Endodermal cell (in vitro differentiated cells): ENCODE results near the gene SRGAP1. TPM values are rescaled to one million over a fixed set of nuclear protein-coding genes. Genes with fewer than 3 reads are reported as not detected.

Experiments used
- DNase-seq: peaks from one replicate; pipeline ENCODE4 v3.0.0-alpha.2; 2017
- H3K27ac ChIP-seq: 2 replicates; pipeline ENCODE4 v1.5.1; 2013; ENCODE audit warnings: mild to moderate bottlenecking, low read depth, low read length, moderate library complexity
- H3K27me3 ChIP-seq: 2 replicates; pipeline ENCODE4 v1.6.1; 2013; ENCODE audit warnings: mild to moderate bottlenecking, low read length, moderate library complexity; ENCODE audit not compliant: insufficient read depth, control insufficient read depth, poor library complexity, severe bottlenecking
- H3K36me3 ChIP-seq: 2 replicates; pipeline ENCODE4 v1.7.0; 2013; ENCODE audit warnings: mild to moderate bottlenecking, low read length, moderate library complexity; ENCODE audit not compliant: control insufficient read depth, insufficient read depth
- H3K4me1 ChIP-seq: one replicate; pipeline ENCODE4 v1.7.0; 2013; ENCODE audit warnings: low read length; ENCODE audit not compliant: control insufficient read depth, insufficient read depth
- H3K4me3 ChIP-seq: 2 replicates; pipeline ENCODE4 v1.5.1; 2013; ENCODE audit warnings: mild to moderate bottlenecking, low read length, moderate library complexity
- H3K9ac ChIP-seq: 2 replicates; pipeline ENCODE4 v1.6.1; 2013; ENCODE audit warnings: mild to moderate bottlenecking, low read length, moderate library complexity; ENCODE audit not compliant: poor library complexity, severe bottlenecking; ENCODE audit errors: extremely low read depth
- H3K9me3 ChIP-seq: 2 replicates; pipeline ENCODE4 v1.6.1; 2013; ENCODE audit warnings: mild to moderate bottlenecking, low read length, moderate library complexity; ENCODE audit not compliant: control insufficient read depth
- H3K27ac Mint-ChIP-seq: 2 replicates; pipeline ENCODE4 v1.8.0; 2020; ENCODE audit warnings: mixed read lengths
- H3K27me3 Mint-ChIP-seq: 2 replicates; pipeline ENCODE4 v1.8.0; 2021; ENCODE audit warnings: mild to moderate bottlenecking, mixed read lengths; ENCODE audit not compliant: insufficient read depth
- H3K36me3 Mint-ChIP-seq: 2 replicates; pipeline ENCODE4 v1.8.0; 2020; ENCODE audit warnings: low read depth, mixed read lengths
- H3K4me1 Mint-ChIP-seq: 2 replicates; pipeline ENCODE4 v1.8.0; 2020; ENCODE audit warnings: mixed read lengths
- H3K4me3 Mint-ChIP-seq: 2 replicates; pipeline ENCODE4 v1.8.0; 2020; ENCODE audit warnings: mild to moderate bottlenecking, moderate library complexity, mixed read lengths
- H3K9me3 Mint-ChIP-seq: 2 replicates; pipeline ENCODE4 v1.8.0; 2020; ENCODE audit warnings: mild to moderate bottlenecking, mixed read lengths
- WGBS, 2 experiments: methylation state at CpG; one replicate each; pipeline versions ENCODE4 v1.1.5 to v1.1.7; 2013; ENCODE audit warnings: missing lambda C conversion rate in 2 of 2, mixed read lengths in 1 of 2; ENCODE audit not compliant: insufficient coverage in 1 of 2, insufficient read length in 1 of 2; 5-methylcytosine and 5-hydroxymethylcytosine counted together
- total RNA-seq, 2 donors: library from RNA; stranded (reverse); fragmentation: NEBNext Ultra II Directional in 1 of 2; extraction: Animal tissue kit (Norgen Biotek cat#: 25700) in 1 of 2; gene quantifications; 2 replicates in 1 of 2; 3 replicates in 1 of 2; pipeline ENCODE4 v1.2.1, GENCODE V29; 2021
- TF ChIP-seq, protein P1 (sequence below): fragments of 200-600 bp; sonication (generic); conservative IDR thresholded peaks from 2 replicates; pipeline ENCODE4 v1.5.0; 2021; ENCODE audit warnings: antibody characterized with exemption, mild to moderate bottlenecking

Gene SRGAP1
- total RNA-seq, 2 donors from 2014 or later, result 10.6 to 13.4 TPM

DNA sequence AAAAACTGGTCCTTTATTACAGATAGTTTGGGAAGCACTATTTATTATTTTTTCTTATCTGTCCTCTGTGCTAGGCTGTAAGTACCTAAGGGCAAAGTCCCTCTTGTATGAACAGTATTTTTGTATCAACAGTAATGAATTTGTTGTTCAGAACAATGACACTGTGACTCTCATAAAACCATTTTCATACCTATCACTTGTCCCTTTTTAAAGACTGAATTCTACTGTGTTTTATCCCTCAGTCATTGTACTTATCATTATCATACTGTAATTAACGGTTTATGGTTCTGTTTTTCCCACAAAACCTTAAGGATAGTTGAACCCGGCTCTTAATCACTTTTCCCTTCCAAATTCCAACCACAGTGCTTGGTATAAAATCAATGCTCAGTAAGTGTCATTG, 69.4 kb downstream of the SRGAP1 start:
- no peaks in the 10 kb centered on the region for H3K4me1 ChIP-seq
- no peak overlapping the region for H3K9ac ChIP-seq
- peak overlapping the region; percentile 24 for H3K27ac ChIP-seq
- H3K9me3 ChIP-seq, result no peaks in the 10 kb centered on the region
- 85 to 100% methylated on average over 1 to 2 of the region's 2 CpGs for WGBS, 2 experiments
- no peaks in the 10 kb centered on the region for H3K36me3 ChIP-seq
- no peaks in the 10 kb centered on the region for H3K27me3 ChIP-seq
- Mint-ChIP-seq H3K27me3 (no peaks in the 10 kb centered on the region), H3K4me1 (peaks cover 5% of the 10 kb centered on the region), H3K9me3 (no peaks in the 10 kb centered on the region), H3K36me3 (no peaks in the 10 kb centered on the region), H3K27ac (no peak overlapping the region), H3K4me3 (no peak overlapping the region)
- TF ChIP-seq, protein P1, sequence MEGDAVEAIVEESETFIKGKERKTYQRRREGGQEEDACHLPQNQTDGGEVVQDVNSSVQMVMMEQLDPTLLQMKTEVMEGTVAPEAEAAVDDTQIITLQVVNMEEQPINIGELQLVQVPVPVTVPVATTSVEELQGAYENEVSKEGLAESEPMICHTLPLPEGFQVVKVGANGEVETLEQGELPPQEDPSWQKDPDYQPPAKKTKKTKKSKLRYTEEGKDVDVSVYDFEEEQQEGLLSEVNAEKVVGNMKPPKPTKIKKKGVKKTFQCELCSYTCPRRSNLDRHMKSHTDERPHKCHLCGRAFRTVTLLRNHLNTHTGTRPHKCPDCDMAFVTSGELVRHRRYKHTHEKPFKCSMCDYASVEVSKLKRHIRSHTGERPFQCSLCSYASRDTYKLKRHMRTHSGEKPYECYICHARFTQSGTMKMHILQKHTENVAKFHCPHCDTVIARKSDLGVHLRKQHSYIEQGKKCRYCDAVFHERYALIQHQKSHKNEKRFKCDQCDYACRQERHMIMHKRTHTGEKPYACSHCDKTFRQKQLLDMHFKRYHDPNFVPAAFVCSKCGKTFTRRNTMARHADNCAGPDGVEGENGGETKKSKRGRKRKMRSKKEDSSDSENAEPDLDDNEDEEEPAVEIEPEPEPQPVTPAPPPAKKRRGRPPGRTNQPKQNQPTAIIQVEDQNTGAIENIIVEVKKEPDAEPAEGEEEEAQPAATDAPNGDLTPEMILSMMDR, result no peak
- no peak for DNase-seq
- H3K4me3 ChIP-seq, result no peak overlapping the region

DNA sequence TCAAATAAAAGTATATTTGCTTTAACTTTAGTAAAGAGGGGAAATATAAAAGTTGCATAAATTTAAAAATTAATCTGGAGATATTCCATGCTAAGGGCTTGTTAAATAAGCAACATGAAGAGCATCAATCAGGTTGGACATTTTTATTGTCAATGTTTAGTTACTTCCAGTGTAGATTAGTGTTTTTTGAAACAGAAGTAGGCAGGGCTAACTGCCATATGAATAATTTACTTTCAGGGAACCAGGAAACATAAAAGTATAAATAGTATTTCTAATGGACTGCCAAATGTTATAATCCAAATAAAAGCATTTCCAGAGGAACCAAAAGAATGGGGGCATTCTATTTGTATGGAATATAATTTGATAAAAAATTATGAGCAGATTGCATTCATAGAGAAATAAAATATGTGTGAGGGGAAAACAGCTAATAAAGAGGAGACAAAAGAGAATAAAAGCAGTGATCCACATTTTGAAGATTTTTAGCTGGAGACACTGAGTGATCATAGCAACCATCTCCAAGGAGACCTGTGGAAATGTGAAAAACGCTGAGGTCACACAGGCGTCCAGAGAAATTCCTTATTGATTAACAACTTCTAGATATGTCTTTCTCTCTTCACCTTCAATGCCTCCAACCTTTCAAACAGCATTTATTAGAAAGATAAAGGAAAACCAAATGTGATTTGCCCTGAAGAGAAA, 70.8 kb downstream of the SRGAP1 start:
- Mint-ChIP-seq H3K9me3 (no peaks in the 10 kb centered on the region), H3K4me3 (no peak overlapping the region), H3K4me1 (peaks cover 5% of the 10 kb centered on the region), H3K36me3 (no peaks in the 10 kb centered on the region), H3K27me3 (no peaks in the 10 kb centered on the region), H3K27ac (no peak overlapping the region)
- no peak overlapping the region for H3K9ac ChIP-seq
- no peaks in the 10 kb centered on the region for H3K4me1 ChIP-seq
- H3K36me3 ChIP-seq, result no peaks in the 10 kb centered on the region
- TF ChIP-seq, protein P1, result no peak
- 94% methylated on average over 2 of the region's 2 CpGs; no CpG with 5 or more reads in 1 of the 2 experiments for WGBS, 2 experiments
- H3K27me3 ChIP-seq, result no peaks in the 10 kb centered on the region
- H3K4me3 ChIP-seq, result no peak overlapping the region
- H3K9me3 ChIP-seq, result no peaks in the 10 kb centered on the region
- H3K27ac ChIP-seq, result peak overlapping the region; percentile 90
- DNase-seq, result no peak

DNA sequence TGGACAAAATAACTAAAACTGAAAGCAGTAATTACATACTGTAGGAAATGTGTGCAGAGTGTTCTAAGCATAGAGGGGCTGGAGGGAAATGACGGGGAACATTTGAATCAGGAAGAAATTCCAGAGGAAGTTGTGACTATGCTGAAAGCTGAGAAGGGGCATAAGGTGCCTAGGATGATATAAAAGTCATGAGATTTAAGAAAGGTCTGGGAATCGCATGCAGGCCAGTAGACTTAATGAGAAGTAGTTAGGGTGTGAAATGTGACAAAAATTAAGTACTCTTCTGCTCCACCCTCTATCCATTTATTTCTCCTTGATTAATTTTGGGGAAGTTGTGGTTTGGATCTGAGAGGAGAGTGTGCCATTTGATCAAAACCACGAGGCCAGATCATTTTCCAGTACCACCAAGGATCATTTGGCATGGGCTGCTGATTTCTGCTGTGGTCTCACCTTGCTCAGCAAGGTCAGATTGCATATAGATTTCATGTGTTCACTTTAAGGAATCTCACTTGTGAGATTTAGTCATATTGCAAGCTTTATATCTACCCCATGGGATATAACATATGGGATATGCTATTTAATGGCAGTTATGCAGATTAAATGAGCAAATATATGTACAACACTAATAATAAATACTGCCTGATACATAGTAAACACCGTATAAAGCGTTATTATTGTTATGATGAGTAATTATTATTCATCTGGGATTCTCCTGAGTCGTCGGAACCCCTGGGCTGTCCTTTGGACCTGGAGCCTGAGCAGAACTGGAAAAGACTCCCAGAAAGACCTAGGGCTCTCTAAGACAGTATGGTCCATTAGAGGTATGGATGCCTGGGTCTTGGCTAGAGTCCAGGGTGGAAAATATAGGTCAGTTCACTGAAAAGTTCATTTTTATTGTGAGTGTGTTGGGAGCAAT, 72.3 kb downstream of the SRGAP1 start:
- no peak overlapping the region for H3K9ac ChIP-seq
- no peak overlapping the region for H3K4me3 Mint-ChIP-seq
- 87 to 95% methylated on average over 3 to 6 of the region's 7 CpGs for WGBS, 2 experiments

More for the DNA sequence above, 72.3 kb downstream of the SRGAP1 start:
- peak overlapping the region; percentile 90 for H3K27ac ChIP-seq
- no peaks in the 10 kb centered on the region for H3K4me1 ChIP-seq
- no peaks in the 10 kb centered on the region for H3K36me3 ChIP-seq
- Mint-ChIP-seq H3K27me3 (no peaks in the 10 kb centered on the region), H3K36me3 (no peaks in the 10 kb centered on the region), H3K9me3 (no peaks in the 10 kb centered on the region), H3K4me1 (peaks cover 4% of the 10 kb centered on the region), H3K27ac (no peak overlapping the region)
- no peaks in the 10 kb centered on the region for H3K27me3 ChIP-seq
- TF ChIP-seq, protein P1, result no peak
- DNase-seq, result no peak
- H3K4me3 ChIP-seq, result no peak overlapping the region
- H3K9me3 ChIP-seq, result no peaks in the 10 kb centered on the region
